ENCODE results near the gene DGKD. TPM values are rescaled to one million over a fixed set of nuclear protein-coding genes. Genes with fewer than 3 reads are reported as not detected.

DGKD gene
- total RNA-seq, 1 donor from 2014 or later: 17.7 TPM

- no peak for TF ChIP-seq EZH2 (IDR thresholded peaks at IDR 0.05; ENCODE audit: insufficient read depth, low read length)
- TF ChIP-seq, protein P1, sequence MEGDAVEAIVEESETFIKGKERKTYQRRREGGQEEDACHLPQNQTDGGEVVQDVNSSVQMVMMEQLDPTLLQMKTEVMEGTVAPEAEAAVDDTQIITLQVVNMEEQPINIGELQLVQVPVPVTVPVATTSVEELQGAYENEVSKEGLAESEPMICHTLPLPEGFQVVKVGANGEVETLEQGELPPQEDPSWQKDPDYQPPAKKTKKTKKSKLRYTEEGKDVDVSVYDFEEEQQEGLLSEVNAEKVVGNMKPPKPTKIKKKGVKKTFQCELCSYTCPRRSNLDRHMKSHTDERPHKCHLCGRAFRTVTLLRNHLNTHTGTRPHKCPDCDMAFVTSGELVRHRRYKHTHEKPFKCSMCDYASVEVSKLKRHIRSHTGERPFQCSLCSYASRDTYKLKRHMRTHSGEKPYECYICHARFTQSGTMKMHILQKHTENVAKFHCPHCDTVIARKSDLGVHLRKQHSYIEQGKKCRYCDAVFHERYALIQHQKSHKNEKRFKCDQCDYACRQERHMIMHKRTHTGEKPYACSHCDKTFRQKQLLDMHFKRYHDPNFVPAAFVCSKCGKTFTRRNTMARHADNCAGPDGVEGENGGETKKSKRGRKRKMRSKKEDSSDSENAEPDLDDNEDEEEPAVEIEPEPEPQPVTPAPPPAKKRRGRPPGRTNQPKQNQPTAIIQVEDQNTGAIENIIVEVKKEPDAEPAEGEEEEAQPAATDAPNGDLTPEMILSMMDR (IDR thresholded peaks at IDR 0.05; ENCODE audit: insufficient read depth, low read depth, low read length): no peak
- no peaks in the 10 kb centered on the region for H3K9me3 Mint-ChIP-seq (ENCODE audit: unreplicated experiment)
- no peak overlapping the region for H3K27ac Mint-ChIP-seq (ENCODE audit: unreplicated experiment)
These were observed 112.8 kb downstream of the DGKD start for GRCh38 chr2:233466991-233467603.

GRCh38 chr2:233468047-233468740 is 113.9 kb downstream of the DGKD start:
- peak overlapping the region; percentile 62 for H3K27ac Mint-ChIP-seq (ENCODE audit: unreplicated experiment)
- no peak overlapping the region for H3K4me3 Mint-ChIP-seq (ENCODE audit: unreplicated experiment)
- Histone ChIP-seq H4K20me1 (ENCODE audit: insufficient read depth, low read length) (no peaks in the 10 kb centered on the region), H3K4me3 (ENCODE audit: insufficient read depth, low read depth, low read length) (no peak overlapping the region), H3K9ac (ENCODE audit: low read length) (no peak overlapping the region), H2AFZ (ENCODE audit: low read depth, low read length) (no peak overlapping the region), H3K36me3 (ENCODE audit: insufficient read depth, low read length) (peaks cover 2% of the 10 kb centered on the region), H3K9me3 (ENCODE audit: insufficient read depth, low read depth, low read length) (no peaks in the 10 kb centered on the region), H3K4me2 (ENCODE audit: low read length) (no peak overlapping the region), H3K4me1 (ENCODE audit: insufficient read depth, low read length) (no peaks in the 10 kb centered on the region), H3K27ac (ENCODE audit: low read depth, low read length) (no peak overlapping the region), H3K79me2 (ENCODE audit: insufficient read depth, low read length) (no peaks in the 10 kb centered on the region), H3K27me3 (ENCODE audit: insufficient read depth, low read length) (no peaks in the 10 kb centered on the region)
- H3K4me1 Mint-ChIP-seq (ENCODE audit: low read depth, unreplicated experiment): no peaks in the 10 kb centered on the region
- peaks cover 35% of the 10 kb centered on the region for H3K36me3 Mint-ChIP-seq (ENCODE audit: low read depth, unreplicated experiment)
- FAIRE-seq: no peak
- DNase-seq (ENCODE audit: low read depth): no peak
- no peaks in the 10 kb centered on the region for H3K9me3 Mint-ChIP-seq (ENCODE audit: unreplicated experiment)
- TF ChIP-seq, protein P1 (IDR thresholded peaks at IDR 0.05; ENCODE audit: insufficient read depth, low read depth, low read length): no peak
- no peaks in the 10 kb centered on the region for H3K27me3 Mint-ChIP-seq (ENCODE audit: low read depth, unreplicated experiment)

More at GRCh38 chr2:233466991-233467603, 112.8 kb downstream of the DGKD start:
- Histone ChIP-seq H3K9me3 (ENCODE audit: insufficient read depth, low read depth, low read length) (no peaks in the 10 kb centered on the region), H3K27me3 (ENCODE audit: insufficient read depth, low read length) (no peaks in the 10 kb centered on the region), H2AFZ (ENCODE audit: low read depth, low read length) (no peak overlapping the region), H3K36me3 (ENCODE audit: insufficient read depth, low read length) (peaks cover 2% of the 10 kb centered on the region), H3K4me3 (ENCODE audit: insufficient read depth, low read depth, low read length) (no peak overlapping the region), H3K9ac (ENCODE audit: low read length) (no peak overlapping the region), H4K20me1 (ENCODE audit: insufficient read depth, low read length) (no peaks in the 10 kb centered on the region), H3K4me2 (ENCODE audit: low read length) (no peak overlapping the region), H3K4me1 (ENCODE audit: insufficient read depth, low read length) (no peaks in the 10 kb centered on the region), H3K27ac (ENCODE audit: low read depth, low read length) (no peak overlapping the region), H3K79me2 (ENCODE audit: insufficient read depth, low read length) (no peaks in the 10 kb centered on the region)
- DNase-seq (ENCODE audit: low read depth) (no peak), FAIRE-seq (no peak)
- Mint-ChIP-seq H3K4me3 (ENCODE audit: unreplicated experiment) (no peak overlapping the region), H3K4me1 (ENCODE audit: low read depth, unreplicated experiment) (no peaks in the 10 kb centered on the region), H3K27me3 (ENCODE audit: low read depth, unreplicated experiment) (no peaks in the 10 kb centered on the region), H3K36me3 (ENCODE audit: low read depth, unreplicated experiment) (peaks cover 27% of the 10 kb centered on the region)

GRCh38 chr2:233468741-233469110 is 114.4 kb downstream of the DGKD start:
- H3K4me3 ChIP-seq (ENCODE audit: insufficient read depth, low read depth, low read length): no peak overlapping the region
- H3K4me3 Mint-ChIP-seq (ENCODE audit: unreplicated experiment): no peak overlapping the region
- H3K9me3 Mint-ChIP-seq (ENCODE audit: unreplicated experiment): no peaks in the 10 kb centered on the region
- H3K27me3 ChIP-seq (ENCODE audit: insufficient read depth, low read length): no peaks in the 10 kb centered on the region
- peaks cover 2% of the 10 kb centered on the region for H3K36me3 ChIP-seq (ENCODE audit: insufficient read depth, low read length)
- TF ChIP-seq EZH2 (IDR thresholded peaks at IDR 0.05; ENCODE audit: insufficient read depth, low read length): no peak
- TF ChIP-seq, protein P1 (IDR thresholded peaks at IDR 0.05; ENCODE audit: insufficient read depth, low read depth, low read length): no peak
- DNase-seq (ENCODE audit: low read depth): no peak
- no peak overlapping the region for H2AFZ ChIP-seq (ENCODE audit: low read depth, low read length)
- no peaks in the 10 kb centered on the region for H4K20me1 ChIP-seq (ENCODE audit: insufficient read depth, low read length)
- peaks cover 32% of the 10 kb centered on the region for H3K36me3 Mint-ChIP-seq (ENCODE audit: low read depth, unreplicated experiment)
- peak overlapping the region; percentile 62 for H3K27ac Mint-ChIP-seq (ENCODE audit: unreplicated experiment)
- no peak overlapping the region for H3K27ac ChIP-seq (ENCODE audit: low read depth, low read length)
- FAIRE-seq: no peak
- no peak overlapping the region for H3K9ac ChIP-seq (ENCODE audit: low read length)
- H3K9me3 ChIP-seq (ENCODE audit: insufficient read depth, low read depth, low read length): no peaks in the 10 kb centered on the region
- no peak overlapping the region for H3K4me2 ChIP-seq (ENCODE audit: low read length)
- H3K4me1 ChIP-seq (ENCODE audit: insufficient read depth, low read length): no peaks in the 10 kb centered on the region
- no peaks in the 10 kb centered on the region for H3K4me1 Mint-ChIP-seq (ENCODE audit: low read depth, unreplicated experiment)
- no peaks in the 10 kb centered on the region for H3K79me2 ChIP-seq (ENCODE audit: insufficient read depth, low read length)
- no peaks in the 10 kb centered on the region for H3K27me3 Mint-ChIP-seq (ENCODE audit: low read depth, unreplicated experiment)
